ENCODE results near the gene IRX5. TPM values are rescaled to one million over a fixed set of nuclear protein-coding genes. Genes with fewer than 3 reads are reported as not detected.

The IRX5 gene
- total RNA-seq, 6 donors from 2014 or later: 15.2 to 45.6 (median 31.9) TPM

DNA sequence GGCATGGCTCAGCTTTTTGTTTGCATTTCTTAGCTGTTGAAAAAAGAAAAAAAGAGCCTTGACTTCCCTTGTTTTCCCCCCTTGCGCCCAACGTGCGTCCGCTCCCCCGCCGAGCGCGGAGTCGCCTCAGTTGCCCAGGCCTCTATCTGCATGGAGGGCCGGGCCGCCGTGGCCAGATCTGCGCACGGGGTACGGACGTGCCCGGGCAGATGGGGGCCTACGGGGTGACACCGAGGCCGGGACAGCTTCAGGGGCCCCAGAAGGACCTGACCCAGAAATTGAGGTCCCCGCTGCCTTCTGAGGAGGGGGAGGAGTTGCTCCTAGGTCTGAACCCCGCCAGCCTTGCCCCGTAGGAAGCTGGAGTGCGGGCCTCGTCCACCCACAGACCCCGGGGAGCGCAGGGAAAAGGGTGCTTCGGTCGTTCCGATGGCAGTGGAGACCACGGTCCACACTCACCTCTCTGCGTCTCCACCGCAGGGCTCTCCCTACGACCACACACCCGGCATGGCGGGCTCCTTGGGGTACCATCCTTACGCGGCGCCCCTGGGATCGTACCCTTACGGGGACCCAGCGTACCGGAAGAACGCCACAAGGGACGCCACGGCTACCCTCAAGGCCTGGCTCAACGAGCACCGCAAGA is 1.5 kb downstream of the IRX5 start:
- Histone ChIP-seq H3K27ac (peak overlapping the region; percentile 82 to 86 (median 83)), H3K4me3 (peak overlapping the region; percentile 12 to 74 (median 72)), H3K27me3 (peaks cover 0 to 59% (median 36%) of the 10 kb centered on the region in 4 donors), H3K4me1 (peaks cover 23 to 43% (median 36%) of the 10 kb centered on the region in 4 donors), H3K9me3 (no peaks in the 10 kb centered on the region), H3K36me3 (peaks cover 0 to 4% (median 0%) of the 10 kb centered on the region in 4 donors)
- ATAC-seq (ENCODE audit: low FRiP score in 2 of 2) (no peak), DNase-seq (peak in 1 of 2 donors; percentile 84)
- TF ChIP-seq POLR2A (IDR thresholded peaks at IDR 0.05): no peak
- no peak for TF ChIP-seq POLR2AphosphoS5 (IDR thresholded peaks at IDR 0.05)
- TF ChIP-seq CTCF (IDR thresholded peaks at IDR 0.05): no peak
- TF ChIP-seq EP300 (IDR thresholded peaks at IDR 0.05): no peak
- WGBS, 2 donors: 10 to 18% methylated on average over 35 to 39 of the region's 48 CpGs

GRCh38 chr16:54932737-54933254 is 2.1 kb downstream of the IRX5 start:
- H3K27me3 ChIP-seq: peaks cover 0 to 60% (median 37%) of the 10 kb centered on the region in 4 donors
- H3K4me3 ChIP-seq: peak overlapping the region in 3 of 4 donors; percentile 71 to 74 (median 72)
- ATAC-seq (ENCODE audit: low FRiP score in 2 of 2) (no peak), DNase-seq (peak in 1 of 2 donors; percentile 79)
- peak overlapping the region; percentile 82 to 86 (median 83) for H3K27ac ChIP-seq
- H3K4me1 ChIP-seq: peaks cover 29 to 46% (median 38%) of the 10 kb centered on the region in 4 donors
- H3K36me3 ChIP-seq: peaks cover 0 to 4% (median 0%) of the 10 kb centered on the region in 4 donors
- TF ChIP-seq CTCF (IDR thresholded peaks at IDR 0.05) (no peak), POLR2A (IDR thresholded peaks at IDR 0.05) (no peak), POLR2AphosphoS5 (IDR thresholded peaks at IDR 0.05) (no peak), EP300 (IDR thresholded peaks at IDR 0.05) (no peak)
- WGBS, 2 donors: 3 to 9% methylated on average over 26 to 51 of the region's 52 CpGs
- no peaks in the 10 kb centered on the region for H3K9me3 ChIP-seq

DNA sequence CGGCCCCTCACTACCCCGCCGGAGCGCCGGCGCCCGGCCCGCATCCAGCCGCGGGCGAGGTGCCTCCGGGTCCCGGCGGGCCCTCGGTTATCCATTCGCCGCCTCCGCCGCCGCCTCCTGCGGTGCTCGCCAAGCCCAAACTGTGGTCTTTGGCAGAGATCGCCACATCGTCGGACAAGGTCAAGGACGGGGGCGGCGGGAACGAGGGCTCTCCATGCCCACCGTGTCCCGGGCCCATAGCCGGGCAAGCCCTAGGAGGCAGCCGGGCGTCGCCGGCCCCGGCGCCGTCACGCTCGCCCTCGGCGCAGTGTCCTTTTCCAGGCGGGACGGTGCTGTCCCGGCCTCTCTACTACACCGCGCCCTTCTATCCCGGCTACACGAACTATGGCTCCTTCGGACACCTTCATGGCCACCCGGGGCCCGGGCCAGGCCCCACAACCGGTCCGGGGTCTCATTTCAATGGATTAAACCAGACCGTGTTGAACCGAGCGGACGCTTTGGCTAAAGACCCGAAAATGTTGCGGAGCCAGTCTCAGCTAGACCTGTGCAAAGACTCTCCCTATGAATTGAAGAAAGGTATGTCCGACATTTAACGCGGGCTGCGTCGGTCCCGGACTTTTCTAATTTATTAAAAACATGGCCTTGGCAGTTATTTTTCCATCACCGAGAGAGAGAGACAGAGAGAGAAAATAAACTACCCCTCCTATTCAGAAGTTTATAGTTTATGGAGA is 2.8 kb downstream of the IRX5 start:
- DNase-seq (peak in 1 of 2 donors; percentile 82), ATAC-seq (ENCODE audit: low FRiP score in 2 of 2) (no peak)
- peaks cover 0 to 65% (median 40%) of the 10 kb centered on the region in 4 donors for H3K27me3 ChIP-seq
- peak overlapping the region in 3 of 4 donors; percentile 71 to 74 (median 72) for H3K4me3 ChIP-seq
- H3K27ac ChIP-seq: peak overlapping the region; percentile 77 to 86 (median 83)
- 8 to 22% methylated on average over 13 to 35 of the region's 68 CpGs for WGBS, 2 donors
- H3K4me1 ChIP-seq: peaks cover 24 to 48% (median 41%) of the 10 kb centered on the region in 4 donors
- peaks cover 0 to 4% (median 0%) of the 10 kb centered on the region in 4 donors for H3K36me3 ChIP-seq
- no peaks in the 10 kb centered on the region for H3K9me3 ChIP-seq
- no peak for TF ChIP-seq POLR2AphosphoS5 (IDR thresholded peaks at IDR 0.05)
- TF ChIP-seq EP300 (IDR thresholded peaks at IDR 0.05): no peak

GRCh38 chr16:54934481-54935265 is 4.0 kb downstream of the IRX5 start:
- peaks cover 0 to 76% (median 49%) of the 10 kb centered on the region in 4 donors for H3K27me3 ChIP-seq
- DNase-seq: peak in 1 of 2 donors; percentile 82
- H3K27ac ChIP-seq: peak overlapping the region; percentile 55 to 89 (median 80)
- peaks cover 0 to 4% (median 0%) of the 10 kb centered on the region in 4 donors for H3K36me3 ChIP-seq
- peak overlapping the region in 3 of 4 donors; percentile 71 to 74 (median 72) for H3K4me3 ChIP-seq
- peaks cover 26 to 55% (median 42%) of the 10 kb centered on the region in 4 donors for H3K4me1 ChIP-seq
- H3K9me3 ChIP-seq: no peaks in the 10 kb centered on the region
- ATAC-seq (ENCODE audit: low FRiP score in 2 of 2): no peak
- WGBS, 2 donors: 9 to 18% methylated on average over 21 to 30 of the region's 30 CpGs
- TF ChIP-seq POLR2AphosphoS5 (IDR thresholded peaks at IDR 0.05) (peak in 1 of 2 donors; percentile 5), POLR2A (IDR thresholded peaks at IDR 0.05) (no peak), EP300 (IDR thresholded peaks at IDR 0.05) (no peak), CTCF (IDR thresholded peaks at IDR 0.05) (peak in 1 of 6 experiments; percentile 28)

Data from upper lobe of left lung (tissue), 6 donors.